ENCODE results near the gene TIMP3.
A peak's percentile ranks its signal among the peaks of the same experiment; 100 is the strongest.

Gene TIMP3

DNA sequence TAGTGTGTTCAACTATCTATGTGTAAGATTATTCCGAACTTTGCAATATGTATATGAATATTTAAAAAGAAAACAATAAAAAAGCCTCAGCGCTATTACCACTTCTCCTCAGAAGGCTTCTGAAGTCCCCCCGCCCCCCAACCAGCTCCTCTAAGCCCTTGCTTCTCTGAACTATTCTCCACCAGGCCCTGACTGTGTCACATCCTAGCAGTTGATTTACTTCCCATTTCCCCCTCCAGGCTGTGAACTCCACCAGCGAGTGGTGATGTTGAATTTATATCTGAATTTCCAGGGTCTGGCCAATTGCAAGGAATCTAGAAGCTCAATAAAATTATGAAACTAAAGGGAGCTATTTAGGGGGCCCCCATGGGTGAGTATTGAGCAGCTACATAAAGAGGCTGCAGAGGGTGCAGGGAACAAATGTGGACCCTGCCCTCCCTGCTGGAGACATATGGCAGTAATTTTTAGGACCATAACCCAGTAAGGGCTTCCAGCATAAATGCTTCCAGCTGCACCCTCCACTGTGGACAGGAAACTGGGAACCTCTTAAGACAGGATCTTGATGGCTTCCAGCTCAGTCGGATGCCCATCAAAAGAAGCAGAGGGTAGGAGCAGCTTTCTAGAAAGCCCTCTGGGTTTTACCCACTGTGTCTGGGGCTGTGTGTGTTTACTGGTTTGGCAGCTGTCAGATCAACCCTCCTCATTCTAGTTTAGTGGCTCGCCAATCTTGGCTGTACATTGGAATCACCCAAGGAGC, 81.4 kb downstream of the TIMP3 start:
- no peaks in the 10 kb centered on the region for H3K9me3 ChIP-seq (ENCODE audit: control insufficient read depth, insufficient read depth, low read depth, low read length)
- POLR2A ChIA-PET, result no interaction called here
- no peak for TF ChIP-seq SCRT1 (tag by site-specific recombination; IDR thresholded peaks at IDR 0.05; ENCODE audit: borderline replicate concordance)
- TF ChIP-seq ZIC2 (tag by site-specific recombination; IDR thresholded peaks at IDR 0.05), result 0 out of 2 replicates have a peak, but pooled peaks have one; percentile 25
- no peak for TF ChIP-seq WT1 (tag by site-specific recombination; IDR thresholded peaks at IDR 0.05)
- CTCF ChIA-PET, result interaction anchor here (0.8 to 2.1 kb wide), 4 partner anchors 15 to 166 kb away, joined by 3 to 8 read pairs (median 4); no protein-coding TSS in a partner anchor
- H3K27ac ChIP-seq (ENCODE audit: extremely low read depth, low read depth, low read length), result no peak overlapping the region
- H3K4me3 ChIP-seq (ENCODE audit: low read depth, low read length), result no peak overlapping the region
- no peaks in the 10 kb centered on the region for H3K36me3 ChIP-seq (ENCODE audit: control insufficient read depth in 2 of 2, insufficient read depth in 1 of 2, low read length in 2 of 2)
- no peaks in the 10 kb centered on the region for H3K4me1 ChIP-seq (ENCODE audit: control insufficient read depth, insufficient read depth, low read length)

DNA sequence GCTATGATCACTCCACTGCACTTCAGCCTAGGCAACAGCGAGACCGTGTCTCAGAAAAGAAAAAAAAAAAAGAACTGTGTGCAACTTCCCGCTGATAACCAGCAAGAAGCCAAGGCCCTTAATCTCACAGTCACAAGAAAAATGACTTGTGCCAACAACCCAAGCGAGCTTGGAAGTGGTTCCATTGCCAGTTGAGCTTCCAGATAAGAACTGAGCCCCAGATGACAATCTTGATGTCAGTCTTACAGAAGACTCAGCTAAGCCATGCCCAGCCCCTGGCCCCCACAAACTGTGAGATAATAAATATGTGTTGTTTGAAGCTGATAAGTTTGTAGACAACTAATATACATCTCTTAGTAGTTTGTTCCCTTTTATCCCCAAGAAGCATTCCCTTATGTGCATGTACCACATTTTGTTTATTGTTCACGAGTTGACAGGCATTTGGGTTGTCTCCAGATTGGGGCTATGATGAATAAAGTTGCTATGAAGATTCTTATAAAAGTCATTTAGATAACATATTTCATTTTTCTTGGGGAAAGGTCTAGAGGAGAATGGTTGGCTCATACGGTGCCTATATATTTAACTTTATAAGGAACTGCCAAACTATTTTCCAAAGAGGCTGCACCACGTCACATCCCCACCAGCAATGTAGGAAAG, 85.9 kb downstream of the TIMP3 start:
- Histone ChIP-seq H3K4me1 (ENCODE audit: control insufficient read depth, insufficient read depth, low read length) (no peaks in the 10 kb centered on the region), H3K9me3 (ENCODE audit: control insufficient read depth, insufficient read depth, low read depth, low read length) (no peaks in the 10 kb centered on the region), H3K27ac (ENCODE audit: extremely low read depth, low read depth, low read length) (no peak overlapping the region), H3K36me3 (ENCODE audit: control insufficient read depth in 2 of 2, insufficient read depth in 1 of 2, low read length in 2 of 2) (no peaks in the 10 kb centered on the region), H3K4me3 (ENCODE audit: low read depth, low read length) (no peak overlapping the region)
- POLR2A ChIA-PET, result no interaction called here
- TF ChIP-seq, protein P1, sequence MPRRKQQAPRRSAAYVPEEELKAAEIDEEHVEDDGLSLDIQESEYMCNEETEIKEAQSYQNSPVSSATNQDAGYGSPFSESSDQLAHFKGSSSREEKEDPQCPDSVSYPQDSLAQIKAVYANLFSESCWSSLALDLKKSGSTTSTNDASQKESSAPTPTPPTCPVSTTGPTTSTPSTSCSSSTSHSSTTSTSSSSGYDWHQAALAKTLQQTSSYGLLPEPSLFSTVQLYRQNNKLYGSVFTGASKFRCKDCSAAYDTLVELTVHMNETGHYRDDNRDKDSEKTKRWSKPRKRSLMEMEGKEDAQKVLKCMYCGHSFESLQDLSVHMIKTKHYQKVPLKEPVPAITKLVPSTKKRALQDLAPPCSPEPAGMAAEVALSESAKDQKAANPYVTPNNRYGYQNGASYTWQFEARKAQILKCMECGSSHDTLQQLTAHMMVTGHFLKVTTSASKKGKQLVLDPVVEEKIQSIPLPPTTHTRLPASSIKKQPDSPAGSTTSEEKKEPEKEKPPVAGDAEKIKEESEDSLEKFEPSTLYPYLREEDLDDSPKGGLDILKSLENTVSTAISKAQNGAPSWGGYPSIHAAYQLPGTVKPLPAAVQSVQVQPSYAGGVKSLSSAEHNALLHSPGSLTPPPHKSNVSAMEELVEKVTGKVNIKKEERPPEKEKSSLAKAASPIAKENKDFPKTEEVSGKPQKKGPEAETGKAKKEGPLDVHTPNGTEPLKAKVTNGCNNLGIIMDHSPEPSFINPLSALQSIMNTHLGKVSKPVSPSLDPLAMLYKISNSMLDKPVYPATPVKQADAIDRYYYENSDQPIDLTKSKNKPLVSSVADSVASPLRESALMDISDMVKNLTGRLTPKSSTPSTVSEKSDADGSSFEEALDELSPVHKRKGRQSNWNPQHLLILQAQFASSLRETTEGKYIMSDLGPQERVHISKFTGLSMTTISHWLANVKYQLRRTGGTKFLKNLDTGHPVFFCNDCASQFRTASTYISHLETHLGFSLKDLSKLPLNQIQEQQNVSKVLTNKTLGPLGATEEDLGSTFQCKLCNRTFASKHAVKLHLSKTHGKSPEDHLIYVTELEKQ (tag by site-specific recombination; IDR thresholded peaks at IDR 0.05; ENCODE audit: borderline replicate concordance), result no peak
- TF ChIP-seq ZNF19 (tag by site-specific recombination; IDR thresholded peaks at IDR 0.05; ENCODE audit: low read depth), result no peak
- no peak for TF ChIP-seq FEZF1 (tag by site-specific recombination; IDR thresholded peaks at IDR 0.05)
- no peak for TF ChIP-seq YY1 (tag by site-specific recombination; IDR thresholded peaks at IDR 0.05)
- TF ChIP-seq ZNF768 (tag by site-specific recombination; IDR thresholded peaks at IDR 0.05), result no peak
- TF ChIP-seq, protein P2, sequence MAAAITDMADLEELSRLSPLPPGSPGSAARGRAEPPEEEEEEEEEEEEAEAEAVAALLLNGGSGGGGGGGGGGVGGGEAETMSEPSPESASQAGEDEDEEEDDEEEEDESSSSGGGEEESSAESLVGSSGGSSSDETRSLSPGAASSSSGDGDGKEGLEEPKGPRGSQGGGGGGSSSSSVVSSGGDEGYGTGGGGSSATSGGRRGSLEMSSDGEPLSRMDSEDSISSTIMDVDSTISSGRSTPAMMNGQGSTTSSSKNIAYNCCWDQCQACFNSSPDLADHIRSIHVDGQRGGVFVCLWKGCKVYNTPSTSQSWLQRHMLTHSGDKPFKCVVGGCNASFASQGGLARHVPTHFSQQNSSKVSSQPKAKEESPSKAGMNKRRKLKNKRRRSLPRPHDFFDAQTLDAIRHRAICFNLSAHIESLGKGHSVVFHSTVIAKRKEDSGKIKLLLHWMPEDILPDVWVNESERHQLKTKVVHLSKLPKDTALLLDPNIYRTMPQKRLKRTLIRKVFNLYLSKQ (tag by site-specific recombination; IDR thresholded peaks at IDR 0.05; ENCODE audit: borderline replicate concordance), result no peak
- CTCF ChIA-PET, result interaction anchor here (0.6 to 1.2 kb wide), 2 partner anchors 97 to 113 kb away, joined by 4 read pairs; no protein-coding TSS in a partner anchor

DNA sequence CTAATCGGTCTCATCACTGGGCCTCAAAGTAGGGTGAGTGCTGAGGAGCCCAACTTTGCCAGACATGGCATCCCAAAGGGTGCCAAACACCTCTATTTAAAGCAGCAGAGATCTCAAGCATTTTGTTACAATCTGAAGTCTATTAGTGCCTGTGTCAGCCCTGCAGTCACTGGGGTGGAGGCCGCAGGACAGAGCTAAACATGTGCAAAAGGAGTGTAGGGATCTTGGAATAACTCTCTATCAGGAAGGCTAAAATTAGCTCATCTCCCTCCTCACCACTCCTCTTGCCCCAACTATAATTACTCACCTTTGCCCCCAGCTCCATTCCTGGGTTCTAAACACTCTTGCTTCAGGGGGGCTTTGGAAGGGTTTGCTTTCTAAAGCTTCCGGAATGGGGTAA, 87.5 kb downstream of the TIMP3 start:
- ChIA-PET CTCF (interaction anchor here (0.6 kb wide), 1 partner anchor 403 kb away, joined by 3 read pairs; no protein-coding TSS in a partner anchor), POLR2A (no interaction called here)
- H3K27ac ChIP-seq (ENCODE audit: extremely low read depth, low read depth, low read length), result no peak overlapping the region
- H3K36me3 ChIP-seq (ENCODE audit: control insufficient read depth in 2 of 2, insufficient read depth in 1 of 2, low read length in 2 of 2), result no peaks in the 10 kb centered on the region
- H3K4me1 ChIP-seq (ENCODE audit: control insufficient read depth, insufficient read depth, low read length), result no peaks in the 10 kb centered on the region
- H3K4me3 ChIP-seq (ENCODE audit: low read depth, low read length), result no peak overlapping the region
- H3K9me3 ChIP-seq (ENCODE audit: control insufficient read depth, insufficient read depth, low read depth, low read length), result no peaks in the 10 kb centered on the region
- TF ChIP-seq ZNF404 (tag by site-specific recombination; IDR thresholded peaks at IDR 0.05) (no peak), ZNF169 (tag by site-specific recombination; IDR thresholded peaks at IDR 0.05) (no peak), ZNF366 (tag by site-specific recombination; conservative IDR thresholded peaks at IDR 0.05) (no peak), ZNF248 (tag by site-specific recombination; IDR thresholded peaks at IDR 0.05) (no peak), HOXD13 (CRISPR knock-in tag; IDR thresholded peaks at IDR 0.05; ENCODE audit: borderline replicate concordance) (no peak), ZNF416 (tag by site-specific recombination; IDR thresholded peaks at IDR 0.05) (no peak), ZNF571 (tag by site-specific recombination; IDR thresholded peaks at IDR 0.05) (no peak), GLIS1 (tag by site-specific recombination; IDR thresholded peaks at IDR 0.05) (no peak), ZNF510 (tag by site-specific recombination; IDR thresholded peaks at IDR 0.05; ENCODE audit: insufficient replicate concordance) (no peak), FEZF1 (tag by site-specific recombination; IDR thresholded peaks at IDR 0.05) (no peak), TRIM28 (IDR thresholded peaks at IDR 0.05; ENCODE audit: borderline replicate concordance, low read length) (no peak), ZNF335 (tag by site-specific recombination; conservative IDR thresholded peaks at IDR 0.05) (no peak)
- TF ChIP-seq, protein P3, sequence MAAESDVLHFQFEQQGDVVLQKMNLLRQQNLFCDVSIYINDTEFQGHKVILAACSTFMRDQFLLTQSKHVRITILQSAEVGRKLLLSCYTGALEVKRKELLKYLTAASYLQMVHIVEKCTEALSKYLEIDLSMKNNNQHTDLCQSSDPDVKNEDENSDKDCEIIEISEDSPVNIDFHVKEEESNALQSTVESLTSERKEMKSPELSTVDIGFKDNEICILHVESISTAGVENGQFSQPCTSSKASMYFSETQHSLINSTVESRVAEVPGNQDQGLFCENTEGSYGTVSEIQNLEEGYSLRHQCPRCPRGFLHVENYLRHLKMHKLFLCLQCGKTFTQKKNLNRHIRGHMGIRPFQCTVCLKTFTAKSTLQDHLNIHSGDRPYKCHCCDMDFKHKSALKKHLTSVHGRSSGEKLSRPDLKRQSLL (tag by site-specific recombination; IDR thresholded peaks at IDR 0.05), result no peak
- TF ChIP-seq, protein P4, sequence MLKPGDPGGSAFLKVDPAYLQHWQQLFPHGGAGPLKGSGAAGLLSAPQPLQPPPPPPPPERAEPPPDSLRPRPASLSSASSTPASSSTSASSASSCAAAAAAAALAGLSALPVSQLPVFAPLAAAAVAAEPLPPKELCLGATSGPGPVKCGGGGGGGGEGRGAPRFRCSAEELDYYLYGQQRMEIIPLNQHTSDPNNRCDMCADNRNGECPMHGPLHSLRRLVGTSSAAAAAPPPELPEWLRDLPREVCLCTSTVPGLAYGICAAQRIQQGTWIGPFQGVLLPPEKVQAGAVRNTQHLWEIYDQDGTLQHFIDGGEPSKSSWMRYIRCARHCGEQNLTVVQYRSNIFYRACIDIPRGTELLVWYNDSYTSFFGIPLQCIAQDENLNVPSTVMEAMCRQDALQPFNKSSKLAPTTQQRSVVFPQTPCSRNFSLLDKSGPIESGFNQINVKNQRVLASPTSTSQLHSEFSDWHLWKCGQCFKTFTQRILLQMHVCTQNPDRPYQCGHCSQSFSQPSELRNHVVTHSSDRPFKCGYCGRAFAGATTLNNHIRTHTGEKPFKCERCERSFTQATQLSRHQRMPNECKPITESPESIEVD (tag by site-specific recombination; IDR thresholded peaks at IDR 0.05), result no peak

Data from HEK293 (cell line).